ENCODE measurements around the gene MYH3.
"Not testable (repeated sequence)": the region's sequence is repeated elsewhere in the genome, so short reads cannot be mapped to it uniquely, and the experiment has no call there.

The MYH3 gene

GRCh38 chr17:10657148-10657547 is at the start of gene MYH3:
Gene MYH3, minus strand, starts transcription at chr17:10657309. Its CDS starts 2,245 bp downstream, at chr17:10655064.
- no peak for DNase-seq

DNA sequence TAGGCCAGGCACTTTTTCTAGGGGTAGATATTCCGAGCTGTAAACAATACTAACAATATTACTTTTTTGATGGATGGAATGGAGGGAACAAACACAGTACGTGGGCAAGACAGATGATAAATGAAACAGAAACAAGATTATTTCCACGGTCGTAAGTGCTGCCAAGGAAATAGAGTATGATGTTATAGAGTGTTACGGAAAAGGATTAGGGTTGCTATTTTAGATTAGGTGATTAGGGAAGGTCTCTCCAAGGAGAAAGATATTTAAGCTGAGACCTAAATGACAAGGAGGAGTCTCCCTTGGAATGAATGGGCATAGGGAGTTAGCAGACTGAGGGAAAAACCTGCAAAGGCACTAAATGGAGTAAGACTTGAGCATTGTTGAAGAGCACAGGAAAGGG is 48.6 kb upstream of the MYH3 start:
- no peak for DNase-seq

DNA sequence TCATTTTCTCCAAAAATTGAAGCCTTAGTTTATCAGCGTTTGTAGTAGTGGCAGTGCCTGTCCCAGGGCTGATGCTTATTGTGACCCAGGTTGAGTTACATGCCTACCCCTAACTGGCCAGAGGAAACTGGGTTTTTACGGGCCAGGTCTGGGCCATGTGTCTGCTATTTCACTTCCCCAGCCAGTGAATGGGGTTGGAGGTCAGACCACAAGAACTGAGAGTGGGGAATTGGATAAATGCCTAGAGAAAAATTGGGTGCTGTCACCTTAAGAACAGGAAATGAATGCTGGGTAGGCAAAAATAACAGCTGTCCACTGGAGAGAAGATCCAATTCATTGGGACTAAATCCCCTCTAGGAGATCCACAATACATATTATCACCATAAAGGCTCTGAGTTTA is 45.5 kb upstream of the MYH3 start:
- DNase-seq: no peak

- no peak for DNase-seq
Measured at GRCh38 chr17:10699856-10700255, 42.7 kb upstream of the MYH3 start.

GRCh38 chr17:10698096-10698818 is 41.1 kb upstream of the MYH3 start:
- DNase-seq: no peak

DNA sequence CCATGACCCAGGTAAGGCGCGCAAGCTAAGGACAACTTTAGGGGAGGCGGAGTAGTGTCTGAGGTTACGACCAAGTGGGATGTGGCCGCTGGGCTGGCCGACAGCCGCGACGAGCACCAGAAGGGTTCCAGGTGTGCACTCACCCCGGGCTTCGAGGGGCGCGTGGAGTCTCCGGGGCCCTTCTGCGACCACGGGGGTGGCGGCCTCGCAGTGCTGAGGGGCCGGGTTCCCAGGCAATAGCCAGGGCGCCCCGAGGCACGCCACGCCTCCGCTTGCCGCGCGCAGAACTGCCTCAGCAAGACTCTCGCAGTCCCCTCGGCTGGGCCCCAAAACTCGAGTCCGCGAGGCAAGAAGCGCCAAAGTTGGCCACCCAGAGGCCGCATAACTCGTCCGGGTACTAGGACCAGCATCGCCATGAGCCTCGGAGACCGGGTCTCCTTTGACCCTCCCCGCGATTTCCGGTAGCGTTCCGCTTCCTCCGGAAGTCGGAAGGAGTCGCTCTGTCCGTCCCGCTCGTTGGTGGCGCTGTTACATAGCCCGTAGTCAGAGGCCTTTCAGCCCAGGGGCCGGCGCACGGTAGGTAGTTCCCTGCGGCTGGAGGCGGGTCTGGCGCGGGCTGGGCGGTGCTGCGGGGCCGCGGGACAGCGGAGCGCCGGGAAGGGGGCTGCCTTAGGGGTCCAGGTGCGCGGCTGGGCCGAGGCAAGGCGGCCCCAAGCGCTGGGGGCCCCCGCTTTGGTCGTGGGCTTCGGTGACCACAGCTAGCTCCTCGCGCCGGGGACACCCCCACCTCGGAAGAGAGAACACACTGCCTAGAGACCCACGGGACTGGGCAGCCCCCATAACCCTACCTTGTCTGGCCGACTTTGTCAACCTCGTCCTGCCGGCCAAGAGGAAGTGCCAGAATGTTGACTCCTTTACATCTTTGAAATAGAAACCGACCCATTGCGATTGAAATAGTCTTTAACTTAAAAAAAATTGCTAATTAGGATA is 40.3 kb upstream of the MYH3 start, which contains the start of the genes ADPRM and SCO1:
Gene ADPRM, plus strand, starts transcription at position 503 of the 990 bp plus-strand sequence. CDS start 7,333 bp downstream, outside the sequence.
Gene SCO1, minus strand, starts transcription at position 442 of the 990 bp plus-strand sequence. Its CDS starts 26 bp downstream, at position 416.
- peak; percentile 85 for DNase-seq

- DNase-seq: not testable (repeated sequence)
Measured at GRCh38 chr17:10695875-10696407, 38.8 kb upstream of the MYH3 start.

GRCh38 chr17:10687499-10687898 is 30.4 kb upstream of the MYH3 start:
- no peak for DNase-seq

- no peak for DNase-seq
Measured at GRCh38 chr17:10683853-10684252, 26.7 kb upstream of the MYH3 start.

DNA sequence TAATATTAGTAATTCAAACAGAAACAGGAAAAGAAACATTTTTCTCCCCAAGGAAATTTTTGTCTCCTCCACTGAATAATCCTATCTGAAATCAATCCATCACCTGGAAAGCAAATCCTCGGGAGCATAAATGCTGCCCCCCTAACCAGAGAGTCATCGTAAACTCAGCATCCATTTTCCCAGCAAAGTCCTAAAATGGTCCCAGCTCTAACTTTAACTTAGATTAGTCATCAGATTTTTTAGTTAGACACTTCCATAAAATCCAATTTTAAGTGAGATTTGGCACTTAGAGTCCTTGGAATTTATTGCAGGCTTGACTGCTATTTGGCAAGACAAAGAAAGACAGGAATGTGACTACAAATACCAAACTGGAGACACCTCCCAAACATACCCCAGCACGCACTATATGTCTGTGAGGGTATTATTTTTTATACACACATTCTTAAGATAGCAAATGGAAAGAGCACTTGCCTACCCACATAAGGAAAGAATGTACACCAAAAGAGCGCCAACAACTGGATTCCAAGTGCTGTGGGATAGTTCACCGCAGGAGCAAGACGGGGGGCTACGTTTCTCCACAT is 24.8 kb upstream of the MYH3 start:
- DNase-seq: no peak

GRCh38 chr17:10674704-10675103 is 17.6 kb upstream of the MYH3 start:
- DNase-seq: no peak

GRCh38 chr17:10673312-10673711 is 16.2 kb upstream of the MYH3 start:
- no peak for DNase-seq

DNA sequence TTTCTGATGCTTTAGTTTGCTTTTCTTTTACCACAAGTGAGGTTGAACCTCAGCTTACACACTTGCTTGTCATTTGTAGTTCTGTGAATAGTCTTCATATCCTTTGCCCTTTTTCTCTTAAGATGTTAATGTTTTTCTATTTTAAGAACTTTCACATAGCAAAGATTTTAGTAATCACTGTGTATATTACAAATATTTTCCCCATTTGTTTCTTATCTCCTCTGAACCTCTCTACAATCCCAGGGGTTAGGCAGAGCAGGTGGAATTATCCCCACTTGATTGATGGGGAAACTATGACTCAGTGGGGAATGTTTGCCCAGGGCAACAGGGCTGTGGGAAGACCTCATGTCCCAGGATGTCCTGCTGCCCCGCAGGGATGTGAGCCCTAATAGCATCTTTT is 11.7 kb upstream of the MYH3 start:
- DNase-seq: no peak

GRCh38 chr17:10666906-10667305 is 9.8 kb upstream of the MYH3 start:
- no peak for DNase-seq

- DNase-seq: no peak
Measured at GRCh38 chr17:10664571-10664970, 7.5 kb upstream of the MYH3 start.

DNA sequence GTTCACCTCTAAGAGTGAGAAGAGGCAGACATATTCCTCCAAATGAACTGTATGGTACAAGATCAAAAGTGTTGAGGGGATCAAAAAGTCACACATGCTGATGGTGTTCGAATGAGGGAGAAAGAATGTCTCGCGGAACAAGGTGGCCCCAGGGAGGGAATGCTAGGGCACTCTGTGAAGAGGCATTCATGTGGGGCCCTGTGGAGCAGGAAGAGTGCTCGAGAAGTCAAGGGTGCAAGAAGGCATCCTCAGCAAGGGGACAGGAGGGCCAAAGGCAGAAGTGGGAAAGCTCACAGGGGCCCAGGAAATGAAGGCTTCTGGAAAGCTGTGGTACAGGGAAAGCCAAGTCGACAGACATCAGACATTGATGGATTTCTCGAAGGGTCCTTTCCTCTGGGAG is 6.1 kb upstream of the MYH3 start:
- DNase-seq: no peak

DNA sequence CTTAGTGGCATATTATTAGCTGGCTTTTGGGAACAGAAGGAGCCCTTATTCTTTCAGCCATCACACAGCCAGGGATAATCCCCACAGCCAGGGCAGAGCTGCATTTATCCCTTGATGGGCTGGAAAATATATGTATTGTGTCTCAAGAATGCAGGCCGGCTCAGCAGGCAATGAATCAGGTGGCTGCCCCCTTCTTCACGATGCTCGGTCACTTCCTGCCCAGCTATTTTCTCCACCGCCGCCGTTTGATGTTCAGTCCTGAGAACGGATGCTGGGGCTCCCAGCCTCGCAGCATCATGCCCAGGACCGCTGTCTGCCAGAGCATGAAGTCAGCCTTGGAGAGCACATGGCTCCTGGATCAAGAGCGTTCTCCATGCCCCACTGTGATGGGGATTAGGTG is 4.3 kb upstream of the MYH3 start:
- no peak for DNase-seq

GRCh38 chr17:10657879-10658278 is 770 bp upstream of the MYH3 start:
- DNase-seq: no peak

DNA sequence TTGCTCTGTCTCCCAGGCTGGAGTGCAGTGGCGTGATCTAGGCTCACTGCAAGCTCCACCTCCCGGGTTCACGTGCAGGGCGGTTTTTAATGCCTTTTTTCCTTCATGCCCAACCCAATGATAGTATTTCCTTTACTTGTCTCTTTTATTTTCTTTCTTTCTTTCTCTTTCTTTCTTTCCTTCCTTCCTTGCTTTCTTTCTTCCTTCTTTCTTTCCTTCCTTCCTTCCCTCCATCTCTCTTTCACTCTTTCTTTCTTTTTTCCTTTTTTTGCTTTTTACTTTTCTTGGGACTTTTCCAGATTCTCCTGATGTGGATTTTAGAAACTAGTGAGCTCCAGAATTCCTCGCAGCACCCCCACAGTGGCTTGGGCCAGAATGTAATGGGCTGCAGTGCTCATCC is 3.1 kb downstream of the MYH3 start:
- DNase-seq: no peak

- no peak for DNase-seq
Measured at GRCh38 chr17:10652984-10653659, 4.0 kb downstream of the MYH3 start.

- no peak for DNase-seq
Measured at GRCh38 chr17:10651927-10652326, 5.2 kb downstream of the MYH3 start.

DNA sequence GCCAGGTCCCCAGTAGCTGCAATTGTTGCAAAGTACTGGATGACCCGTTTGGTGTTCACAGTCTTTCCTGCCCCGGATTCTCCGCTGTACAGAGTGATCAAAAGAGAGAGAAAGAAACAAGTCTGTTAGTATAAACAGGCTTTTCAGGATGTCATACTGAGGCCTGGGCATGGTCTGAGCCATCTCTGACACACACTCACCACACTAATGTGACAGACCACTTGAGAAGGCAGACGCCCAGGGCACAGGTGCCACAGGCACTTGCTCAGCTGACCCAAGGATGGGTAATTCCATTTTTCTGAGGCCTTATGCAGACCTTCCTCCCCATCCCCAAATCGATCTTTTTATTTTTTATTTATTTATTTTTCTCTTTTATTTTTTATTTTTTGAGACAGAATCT is 7.5 kb downstream of the MYH3 start:
- DNase-seq: no peak

GRCh38 chr17:10648956-10649355 is 8.2 kb downstream of the MYH3 start:
- no peak for DNase-seq
